GM12878 (cell line): ENCODE data around the gene RMC1. TPM values are rescaled to one million over a fixed set of nuclear protein-coding genes. Genes with fewer than 3 reads are reported as not detected.
A peak's percentile ranks its signal among the peaks of the same experiment; 100 is the strongest.

Experiments
- ATAC-seq: fragments of 200-7000 bp; cut with Tn5 transposase; 3 replicates; pipeline ENCODE4 v1.9.1; 2020; ENCODE audit warnings: mild to moderate bottlenecking, moderate library complexity
- BruUV-seq: library from RNA; stranded (reverse); fragments of 400-500 nt; replicated peaks from 2 replicates; lab custom pipeline; 2021; lab: Mats Ljungman, UMichigan
- CTCF ChIA-PET: fragments of 300-600 bp; sonication (Branson Sonifier 250); formaldehyde crosslinking; extraction: SDS; loops from one replicate; lab custom pipeline; 2021; ENCODE audit warnings: inconsistent platforms; lab: Yijun Ruan, JAX
- POLR2A ChIA-PET: fragments of 350-600 bp; formaldehyde crosslinking; extraction: SDS; loops from one replicate; lab custom pipeline; 2021; ENCODE audit warnings: inconsistent platforms; lab: Charles Lee
- RAD21 ChIA-PET: fragments of 300-600 bp; sonication (Branson Sonifier 250); formaldehyde crosslinking; loops from one replicate; lab custom pipeline; 2023; ENCODE audit warnings: antibody characterized with exemption; ENCODE audit not compliant: unreplicated experiment; lab: Charles Lee
- SMC1A ChIA-PET: fragments of 300-600 bp; sonication (Branson Sonifier 250); formaldehyde crosslinking; loops from one replicate; lab custom pipeline; 2023; ENCODE audit not compliant: unreplicated experiment, uncharacterized antibody; lab: Charles Lee
- DNase-seq: peaks from one replicate; pipeline ENCODE4 v3.0.0-alpha.2; 2011; ENCODE audit warnings: low read depth, low spot score
- FAIRE-seq: peaks from 3 replicates; lab custom pipeline; 2011; peaks lifted over from hg19 to GRCh38; lab: Jason Lieb, UNC
- H2AFZ ChIP-seq: 2 replicates; pipeline ENCODE4 v1.6.0; 2011; ENCODE audit warnings: low read depth, low read length, control low read depth; ENCODE audit not compliant: control insufficient read depth
- H3K27ac ChIP-seq: 2 replicates; pipeline ENCODE4 v1.5.1; 2011; ENCODE audit warnings: control low read depth; ENCODE audit not compliant: control insufficient read depth, insufficient read depth
- H3K27me3 ChIP-seq, 2 experiments: replicated peaks in 1 of 2; 2 replicates each; pipeline versions ENCODE4 v1.6.0 to v1.6.1; 2011; ENCODE audit warnings: low read length in 1 of 2; ENCODE audit not compliant: control insufficient read depth in 2 of 2, insufficient read depth in 2 of 2
- H3K36me3 ChIP-seq, 2 experiments: 2 replicates each; pipeline ENCODE4 v1.5.1; 2011; ENCODE audit warnings: low read length in 1 of 2; ENCODE audit not compliant: control insufficient read depth in 2 of 2, insufficient read depth in 2 of 2
- H3K4me1 ChIP-seq: 2 replicates; pipeline ENCODE4 v1.6.1; 2011; ENCODE audit warnings: mild to moderate bottlenecking, low read length, moderate library complexity, mixed read lengths; ENCODE audit not compliant: control insufficient read depth, insufficient read depth
- H3K4me2 ChIP-seq: 2 replicates; pipeline ENCODE4 v1.6.0; 2011; ENCODE audit warnings: control low read depth; ENCODE audit not compliant: control insufficient read depth, insufficient read depth
- H3K4me3 ChIP-seq: fragments of 200-600 bp; sonication (generic); 2 replicates; pipeline ENCODE4 v1.5.1; 2016
- H3K79me2 ChIP-seq: 2 replicates; pipeline ENCODE4 v1.6.0; 2011; ENCODE audit warnings: low read length; ENCODE audit not compliant: control insufficient read depth, insufficient read depth
- H3K9ac ChIP-seq: 2 replicates; pipeline ENCODE4 v1.8.0; 2011; ENCODE audit warnings: low read length, control low read depth, mixed read lengths; ENCODE audit not compliant: control insufficient read depth, insufficient read depth
- H3K9me3 ChIP-seq: replicated peaks from 3 replicates; pipeline ENCODE4 v1.5.1; 2011; ENCODE audit warnings: mild to moderate bottlenecking, low read length; ENCODE audit not compliant: control insufficient read depth, insufficient read depth
- H4K20me1 ChIP-seq: 2 replicates; pipeline ENCODE4 v1.6.0; 2011; ENCODE audit not compliant: control insufficient read depth, insufficient read depth
- FOS ChIP-seq: IDR thresholded peaks from 3 replicates; pipeline ENCODE4 v1.6.1; 2011; ENCODE audit warnings: borderline replicate concordance; ENCODE audit not compliant: insufficient read length; ENCODE audit errors: extremely low read depth
- IKZF2 ChIP-seq, 2 experiments: fragments of 450-650 bp; IDR thresholded peaks; 2 replicates each; pipeline ENCODE4 v1.6.1; 2017; ENCODE audit warnings: mild to moderate bottlenecking in 2 of 2, moderate library complexity in 2 of 2
- NFYA ChIP-seq: IDR thresholded peaks from 2 replicates; pipeline ENCODE4 v1.6.1; 2011; ENCODE audit warnings: low read depth, mild to moderate bottlenecking, low read length, improper control_type of control experiment, borderline replicate concordance
- PAX8 ChIP-seq: fragments of 450-650 bp; IDR thresholded peaks from 2 replicates; pipeline ENCODE4 v1.6.1; 2017; ENCODE audit warnings: mild to moderate bottlenecking, moderate library complexity
- POU2F2 ChIP-seq: IDR thresholded peaks from 3 replicates; pipeline ENCODE4 v1.6.1; 2011; ENCODE audit warnings: low read depth, mild to moderate bottlenecking, low read length, borderline replicate concordance
- STAT1 ChIP-seq: fragments of 450-650 bp; conservative IDR thresholded peaks from 2 replicates; pipeline ENCODE4 v1.6.1; 2014; ENCODE audit warnings: antibody characterized with exemption, mild to moderate bottlenecking
- WGBS: methylation state at CpG from one replicate; pipeline ENCODE4 v1.1.6; 2016; ENCODE audit warnings: low lambda C conversion rate; ENCODE audit not compliant: insufficient replicate concordance, insufficient coverage; ENCODE audit errors: missing lambda C conversion rate; 5-methylcytosine and 5-hydroxymethylcytosine counted together
- in situ Hi-C: fragments of 300-500 bp; cut with MboI; formaldehyde crosslinking; loops from 9 replicates; pipeline ENCODE4 v1.14.3; 2018; ENCODE audit warnings: mixed read lengths
- intact Hi-C: fragments of 100-400 bp; cut with micrococcal nuclease; formaldehyde crosslinking; loops from one replicate; pipeline ENCODE4 v1.14.2; 2022; ENCODE audit not compliant: unreplicated experiment
- polyA plus RNA-seq, 11 experiments: library from polyadenylated mRNA; depleted of rRNA in 4 of 11; unstranded in 6 of 11; stranded (reverse) in 5 of 11; fragments of >200 nt; fragmentation: Nextera tagmentation in 4 of 11; fragmentation: Illumina TruSeq in 1 of 11; extraction: Ambion mirVana in 4 of 11; extraction: Trizol in 1 of 11; gene quantifications; 1 replicate in 1 of 11; 2 replicates in 10 of 11; pipeline versions ENCODE4 v1.2.1 to v1.2.3, GENCODE V29; 2011 to 2016; ENCODE audit warnings: inconsistent platforms in 2 of 11, missing spikeins in 2 of 11, low read depth in 1 of 11
- total RNA-seq, 4 experiments: library from RNA; depleted of rRNA in 3 of 4; stranded (reverse); fragments of >200 nt in 3 of 4; fragmentation: Illumina TruSeq in 1 of 4; extraction: Trizol in 1 of 4; gene quantifications; 2 replicates each; pipeline versions ENCODE4 v1.2.1 to v1.2.3, GENCODE V29; 2013 to 2021
- TF ChIP-seq, protein P1 (sequence below): fragments of 450-650 bp; IDR thresholded peaks from 2 replicates; pipeline ENCODE4 v1.6.1; 2017; ENCODE audit warnings: mild to moderate bottlenecking, moderate library complexity
- TF ChIP-seq, protein P2 (sequence below): IDR thresholded peaks from 2 replicates; pipeline ENCODE4 v1.6.1; 2011; ENCODE audit warnings: borderline replicate concordance, low read depth, mild to moderate bottlenecking, moderate library complexity, mixed read lengths, low read length; ENCODE audit not compliant: insufficient read depth; ENCODE audit errors: extremely low read length
- TF ChIP-seq, protein P3 (sequence below): IDR thresholded peaks from 2 replicates; pipeline ENCODE4 v1.6.1; 2012; ENCODE audit warnings: improper control_type of control experiment, low read depth, low read length; ENCODE audit not compliant: insufficient replicate concordance

The RMC1 gene
- total and polyA plus RNA-seq, 10 of the 15 experiments (the other 5 are each of a cell fraction or from before 2014, with no cell fraction given): 8.4 to 57.6 (median 42.5) TPM

DNA sequence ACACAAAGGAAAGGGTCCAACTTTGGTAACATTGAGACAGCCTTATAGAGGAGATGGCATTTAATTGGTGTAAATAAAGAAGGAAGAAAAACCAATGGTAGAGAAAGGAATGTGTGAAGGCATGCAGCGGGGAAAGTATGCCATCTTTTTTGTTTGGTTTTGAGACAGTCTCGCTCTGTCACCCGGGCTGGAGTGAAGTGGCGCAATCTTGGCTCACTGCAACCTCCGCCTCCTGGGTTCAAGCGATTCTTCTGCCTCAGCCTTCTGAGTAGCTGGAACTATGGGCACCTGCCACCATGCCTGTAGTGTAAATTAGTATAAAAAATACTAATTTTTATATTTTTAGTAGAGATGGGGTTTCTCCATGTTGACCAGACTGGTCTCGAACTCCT, 43.8 kb upstream of the RMC1 start:
- peaks cover 70% of the 10 kb centered on the region for H3K79me2 ChIP-seq
- ATAC-seq: no peak
- WGBS: 97% methylated on average over 7 of the region's 7 CpGs
- no peak for DNase-seq
- RAD21 ChIA-PET: interaction anchor here (1.7 kb wide), 1 partner anchor 43 kb away, joined by 3 read pairs; the partner anchor contains the start of gene RMC1
- H3K36me3 ChIP-seq: peaks cover 0 to 30% of the 10 kb centered on the region in 2 experiments; a peak in 2 of 4 replicates
- SMC1A ChIA-PET: interaction anchor here (0.8 to 2.9 kb wide), 7 partner anchors 15 to 45 kb away, joined by 3 to 10 read pairs (median 5); no protein-coding TSS in a partner anchor
- in situ Hi-C loops (loop anchor here (25.0 kb wide), 1 partner anchor 1847 kb away; the partner anchor contains the start of genes ESCO1 and SNRPD1), intact Hi-C loops (no loop called here)
- no peak for FAIRE-seq
- H3K27me3 ChIP-seq: no peaks in the 10 kb centered on the region
- POLR2A ChIA-PET: interaction anchor here (1.9 kb wide), 1 partner anchor 28 kb away, joined by 4 read pairs; no protein-coding TSS in a partner anchor
- no peak overlapping the region for H3K27ac ChIP-seq
- H3K9ac ChIP-seq: no peak overlapping the region
- no peak overlapping the region for H2AFZ ChIP-seq
- peak overlapping the region; percentile 40 for H3K4me2 ChIP-seq
- no peaks in the 10 kb centered on the region for H3K9me3 ChIP-seq
- H3K4me3 ChIP-seq: peak overlapping the region; percentile 48; the same call in 1 of the 2 replicates
- peaks cover 17% of the 10 kb centered on the region for H4K20me1 ChIP-seq
- no TSS peak for BruUV-seq
- H3K4me1 ChIP-seq: no peaks in the 10 kb centered on the region
- CTCF ChIA-PET: interaction anchor here (0.9 to 2.3 kb wide), 4 partner anchors 16 to 48 kb away, joined by 3 to 9 read pairs (median 4); no protein-coding TSS in a partner anchor
- TF ChIP-seq IKZF2 (IDR thresholded peaks at IDR 0.05) (no peak), POU2F2 (no peak), NFYA (no peak), STAT1 (no peak), FOS (no peak), PAX8 (no peak)
- TF ChIP-seq, protein P1, sequence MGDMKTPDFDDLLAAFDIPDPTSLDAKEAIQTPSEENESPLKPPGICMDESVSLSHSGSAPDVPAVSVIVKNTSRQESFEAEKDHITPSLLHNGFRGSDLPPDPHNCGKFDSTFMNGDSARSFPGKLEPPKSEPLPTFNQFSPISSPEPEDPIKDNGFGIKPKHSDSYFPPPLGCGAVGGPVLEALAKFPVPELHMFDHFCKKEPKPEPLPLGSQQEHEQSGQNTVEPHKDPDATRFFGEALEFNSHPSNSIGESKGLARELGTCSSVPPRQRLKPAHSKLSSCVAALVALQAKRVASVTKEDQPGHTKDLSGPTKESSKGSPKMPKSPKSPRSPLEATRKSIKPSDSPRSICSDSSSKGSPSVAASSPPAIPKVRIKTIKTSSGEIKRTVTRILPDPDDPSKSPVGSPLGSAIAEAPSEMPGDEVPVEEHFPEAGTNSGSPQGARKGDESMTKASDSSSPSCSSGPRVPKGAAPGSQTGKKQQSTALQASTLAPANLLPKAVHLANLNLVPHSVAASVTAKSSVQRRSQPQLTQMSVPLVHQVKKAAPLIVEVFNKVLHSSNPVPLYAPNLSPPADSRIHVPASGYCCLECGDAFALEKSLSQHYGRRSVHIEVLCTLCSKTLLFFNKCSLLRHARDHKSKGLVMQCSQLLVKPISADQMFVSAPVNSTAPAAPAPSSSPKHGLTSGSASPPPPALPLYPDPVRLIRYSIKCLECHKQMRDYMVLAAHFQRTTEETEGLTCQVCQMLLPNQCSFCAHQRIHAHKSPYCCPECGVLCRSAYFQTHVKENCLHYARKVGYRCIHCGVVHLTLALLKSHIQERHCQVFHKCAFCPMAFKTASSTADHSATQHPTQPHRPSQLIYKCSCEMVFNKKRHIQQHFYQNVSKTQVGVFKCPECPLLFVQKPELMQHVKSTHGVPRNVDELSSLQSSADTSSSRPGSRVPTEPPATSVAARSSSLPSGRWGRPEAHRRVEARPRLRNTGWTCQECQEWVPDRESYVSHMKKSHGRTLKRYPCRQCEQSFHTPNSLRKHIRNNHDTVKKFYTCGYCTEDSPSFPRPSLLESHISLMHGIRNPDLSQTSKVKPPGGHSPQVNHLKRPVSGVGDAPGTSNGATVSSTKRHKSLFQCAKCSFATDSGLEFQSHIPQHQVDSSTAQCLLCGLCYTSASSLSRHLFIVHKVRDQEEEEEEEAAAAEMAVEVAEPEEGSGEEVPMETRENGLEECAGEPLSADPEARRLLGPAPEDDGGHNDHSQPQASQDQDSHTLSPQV: no peak
- TF ChIP-seq, protein P2, sequence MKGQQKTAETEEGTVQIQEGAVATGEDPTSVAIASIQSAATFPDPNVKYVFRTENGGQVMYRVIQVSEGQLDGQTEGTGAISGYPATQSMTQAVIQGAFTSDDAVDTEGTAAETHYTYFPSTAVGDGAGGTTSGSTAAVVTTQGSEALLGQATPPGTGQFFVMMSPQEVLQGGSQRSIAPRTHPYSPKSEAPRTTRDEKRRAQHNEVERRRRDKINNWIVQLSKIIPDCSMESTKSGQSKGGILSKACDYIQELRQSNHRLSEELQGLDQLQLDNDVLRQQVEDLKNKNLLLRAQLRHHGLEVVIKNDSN: no peak
- TF ChIP-seq, protein P3, sequence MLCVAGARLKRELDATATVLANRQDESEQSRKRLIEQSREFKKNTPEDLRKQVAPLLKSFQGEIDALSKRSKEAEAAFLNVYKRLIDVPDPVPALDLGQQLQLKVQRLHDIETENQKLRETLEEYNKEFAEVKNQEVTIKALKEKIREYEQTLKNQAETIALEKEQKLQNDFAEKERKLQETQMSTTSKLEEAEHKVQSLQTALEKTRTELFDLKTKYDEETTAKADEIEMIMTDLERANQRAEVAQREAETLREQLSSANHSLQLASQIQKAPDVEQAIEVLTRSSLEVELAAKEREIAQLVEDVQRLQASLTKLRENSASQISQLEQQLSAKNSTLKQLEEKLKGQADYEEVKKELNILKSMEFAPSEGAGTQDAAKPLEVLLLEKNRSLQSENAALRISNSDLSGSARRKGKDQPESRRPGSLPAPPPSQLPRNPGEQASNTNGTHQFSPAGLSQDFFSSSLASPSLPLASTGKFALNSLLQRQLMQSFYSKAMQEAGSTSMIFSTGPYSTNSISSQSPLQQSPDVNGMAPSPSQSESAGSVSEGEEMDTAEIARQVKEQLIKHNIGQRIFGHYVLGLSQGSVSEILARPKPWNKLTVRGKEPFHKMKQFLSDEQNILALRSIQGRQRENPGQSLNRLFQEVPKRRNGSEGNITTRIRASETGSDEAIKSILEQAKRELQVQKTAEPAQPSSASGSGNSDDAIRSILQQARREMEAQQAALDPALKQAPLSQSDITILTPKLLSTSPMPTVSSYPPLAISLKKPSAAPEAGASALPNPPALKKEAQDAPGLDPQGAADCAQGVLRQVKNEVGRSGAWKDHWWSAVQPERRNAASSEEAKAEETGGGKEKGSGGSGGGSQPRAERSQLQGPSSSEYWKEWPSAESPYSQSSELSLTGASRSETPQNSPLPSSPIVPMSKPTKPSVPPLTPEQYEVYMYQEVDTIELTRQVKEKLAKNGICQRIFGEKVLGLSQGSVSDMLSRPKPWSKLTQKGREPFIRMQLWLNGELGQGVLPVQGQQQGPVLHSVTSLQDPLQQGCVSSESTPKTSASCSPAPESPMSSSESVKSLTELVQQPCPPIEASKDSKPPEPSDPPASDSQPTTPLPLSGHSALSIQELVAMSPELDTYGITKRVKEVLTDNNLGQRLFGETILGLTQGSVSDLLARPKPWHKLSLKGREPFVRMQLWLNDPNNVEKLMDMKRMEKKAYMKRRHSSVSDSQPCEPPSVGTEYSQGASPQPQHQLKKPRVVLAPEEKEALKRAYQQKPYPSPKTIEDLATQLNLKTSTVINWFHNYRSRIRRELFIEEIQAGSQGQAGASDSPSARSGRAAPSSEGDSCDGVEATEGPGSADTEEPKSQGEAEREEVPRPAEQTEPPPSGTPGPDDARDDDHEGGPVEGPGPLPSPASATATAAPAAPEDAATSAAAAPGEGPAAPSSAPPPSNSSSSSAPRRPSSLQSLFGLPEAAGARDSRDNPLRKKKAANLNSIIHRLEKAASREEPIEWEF: no peak
